ENCODE data around the gene FLT1.

DNA sequence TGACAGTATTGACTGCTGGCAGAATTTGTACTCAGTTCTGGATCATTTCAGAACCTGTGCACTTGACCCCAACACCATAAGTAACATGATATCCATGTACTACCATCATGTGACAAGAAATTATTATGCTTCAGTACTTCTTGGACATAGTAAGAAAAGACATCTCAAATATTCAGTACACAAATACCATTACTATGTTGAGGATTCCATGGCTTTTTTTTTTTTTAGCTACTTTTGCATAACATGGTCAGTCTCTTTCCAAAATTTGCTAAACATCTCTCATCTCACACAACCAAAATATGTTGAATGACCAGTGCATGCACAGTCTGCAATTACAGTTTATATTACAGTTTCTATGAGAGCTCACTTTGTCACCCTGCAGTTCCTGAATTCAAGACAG lies 85.3 kb downstream of the FLT1 start:
- TF ChIP-seq, protein P1, sequence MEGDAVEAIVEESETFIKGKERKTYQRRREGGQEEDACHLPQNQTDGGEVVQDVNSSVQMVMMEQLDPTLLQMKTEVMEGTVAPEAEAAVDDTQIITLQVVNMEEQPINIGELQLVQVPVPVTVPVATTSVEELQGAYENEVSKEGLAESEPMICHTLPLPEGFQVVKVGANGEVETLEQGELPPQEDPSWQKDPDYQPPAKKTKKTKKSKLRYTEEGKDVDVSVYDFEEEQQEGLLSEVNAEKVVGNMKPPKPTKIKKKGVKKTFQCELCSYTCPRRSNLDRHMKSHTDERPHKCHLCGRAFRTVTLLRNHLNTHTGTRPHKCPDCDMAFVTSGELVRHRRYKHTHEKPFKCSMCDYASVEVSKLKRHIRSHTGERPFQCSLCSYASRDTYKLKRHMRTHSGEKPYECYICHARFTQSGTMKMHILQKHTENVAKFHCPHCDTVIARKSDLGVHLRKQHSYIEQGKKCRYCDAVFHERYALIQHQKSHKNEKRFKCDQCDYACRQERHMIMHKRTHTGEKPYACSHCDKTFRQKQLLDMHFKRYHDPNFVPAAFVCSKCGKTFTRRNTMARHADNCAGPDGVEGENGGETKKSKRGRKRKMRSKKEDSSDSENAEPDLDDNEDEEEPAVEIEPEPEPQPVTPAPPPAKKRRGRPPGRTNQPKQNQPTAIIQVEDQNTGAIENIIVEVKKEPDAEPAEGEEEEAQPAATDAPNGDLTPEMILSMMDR (IDR thresholded peaks at IDR 0.05; ENCODE audit: borderline replicate concordance, extremely low read depth, low read length, poor library complexity, severe bottlenecking): no peak
- TF ChIP-seq EZH2 (IDR thresholded peaks at IDR 0.05; ENCODE audit: borderline replicate concordance, low read depth, low read length, severe bottlenecking): no peak

Measured in DND-41 (cell line).